Activated T-helper 1 cell treated with anti-CD3 and anti-CD28 coated beads, Interleukin-12 subunit alpha, Interleukin-12 subunit beta, Interleukin-2, Interleukin-4 antibody, amounts not matched to agents 30 ng/mL and 10 ng/mL and 1 ng/mL, durations not matched to agents 14 hours and 24 hours and 36 hours (primary cell): ENCODE data around the gene IL4I1. TPM values are rescaled to one million over a fixed set of nuclear protein-coding genes. Genes with fewer than 3 reads are reported as not detected.
"Not testable (repeated sequence)": the region's sequence is repeated elsewhere in the genome, so short reads cannot be mapped to it uniquely, and the experiment has no call there.

ENCODE experiments used
- DNase-seq: peaks from one replicate; pipeline ENCODE4 v3.0.0; 2021; ENCODE audit warnings: low spot score
- H3K27ac Mint-ChIP-seq: one replicate; pipeline ENCODE4 v1.8.0; 2021; ENCODE audit warnings: mild to moderate bottlenecking, mixed read lengths
- H3K27me3 Mint-ChIP-seq: one replicate; pipeline ENCODE4 v1.8.0; 2022; ENCODE audit warnings: mild to moderate bottlenecking, moderate library complexity, mixed read lengths; ENCODE audit not compliant: insufficient read depth
- H3K36me3 Mint-ChIP-seq: one replicate; pipeline ENCODE4 v1.8.0; 2021; ENCODE audit warnings: low read depth, mixed read lengths
- H3K4me1 Mint-ChIP-seq: one replicate; pipeline ENCODE4 v1.8.0; 2021; ENCODE audit warnings: low read depth, mixed read lengths
- H3K4me3 Mint-ChIP-seq: one replicate; pipeline ENCODE4 v1.8.0; 2021; ENCODE audit warnings: mild to moderate bottlenecking, moderate library complexity, mixed read lengths
- H3K9me3 Mint-ChIP-seq: one replicate; pipeline ENCODE4 v1.8.0; 2021; ENCODE audit warnings: mixed read lengths
- intact Hi-C: fragments of 100-400 bp; cut with micrococcal nuclease; formaldehyde crosslinking; loops from one replicate; pipeline ENCODE4 v1.15.1; 2024
- total RNA-seq: library from RNA; stranded (reverse); gene quantifications from 2 replicates; pipeline ENCODE4 v1.2.3, GENCODE V29; 2022

IL4I1 gene, protein sequence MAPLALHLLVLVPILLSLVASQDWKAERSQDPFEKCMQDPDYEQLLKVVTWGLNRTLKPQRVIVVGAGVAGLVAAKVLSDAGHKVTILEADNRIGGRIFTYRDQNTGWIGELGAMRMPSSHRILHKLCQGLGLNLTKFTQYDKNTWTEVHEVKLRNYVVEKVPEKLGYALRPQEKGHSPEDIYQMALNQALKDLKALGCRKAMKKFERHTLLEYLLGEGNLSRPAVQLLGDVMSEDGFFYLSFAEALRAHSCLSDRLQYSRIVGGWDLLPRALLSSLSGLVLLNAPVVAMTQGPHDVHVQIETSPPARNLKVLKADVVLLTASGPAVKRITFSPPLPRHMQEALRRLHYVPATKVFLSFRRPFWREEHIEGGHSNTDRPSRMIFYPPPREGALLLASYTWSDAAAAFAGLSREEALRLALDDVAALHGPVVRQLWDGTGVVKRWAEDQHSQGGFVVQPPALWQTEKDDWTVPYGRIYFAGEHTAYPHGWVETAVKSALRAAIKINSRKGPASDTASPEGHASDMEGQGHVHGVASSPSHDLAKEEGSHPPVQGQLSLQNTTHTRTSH
- total RNA-seq, result 50.0 and 51.5 TPM in 2 replicates

DNA sequence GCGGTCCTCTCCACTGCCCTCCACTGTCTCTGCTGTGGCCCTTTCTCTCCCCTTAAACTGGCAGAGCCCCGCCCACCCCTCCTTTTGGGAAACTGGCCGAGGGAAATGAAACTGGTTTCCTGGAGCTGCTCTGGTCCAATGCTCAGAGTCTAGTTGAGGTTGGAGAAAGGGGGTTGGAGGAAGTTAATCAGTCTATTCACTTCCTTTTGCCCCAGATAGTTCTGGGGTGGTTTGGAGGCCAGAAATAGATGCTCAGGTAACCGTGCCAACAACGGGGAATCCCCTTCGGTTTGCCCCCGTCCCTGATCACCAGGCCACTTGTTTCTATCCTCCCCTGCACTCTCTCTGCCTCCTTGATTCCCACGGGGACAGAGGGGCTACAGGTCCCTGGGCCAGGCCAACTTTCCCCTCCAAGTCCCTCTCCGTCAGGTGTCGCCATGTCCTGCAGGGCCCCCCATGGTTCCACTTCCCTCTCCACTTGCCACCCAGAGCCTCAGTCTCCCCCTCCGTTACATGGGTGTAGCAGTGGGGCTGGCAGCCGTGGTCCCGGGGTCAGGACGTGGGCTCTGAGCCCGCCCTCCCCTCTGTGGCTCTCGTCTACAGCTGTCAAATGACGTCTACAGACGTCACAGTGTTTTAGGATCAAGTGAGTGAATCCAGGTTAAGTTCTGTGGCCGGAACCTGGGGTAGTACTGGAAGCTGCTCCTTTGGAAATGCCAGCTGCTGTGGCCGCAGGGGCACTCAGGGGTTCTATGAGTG is at the start of gene IL4I1:
IL4I1 (minus strand) TSS at position 25 of the 759 bp plus-strand sequence. CDS start 727 bp downstream, outside the sequence.
- H3K27me3 Mint-ChIP-seq, result peaks cover 1% of the 10 kb centered on the region

DNA sequence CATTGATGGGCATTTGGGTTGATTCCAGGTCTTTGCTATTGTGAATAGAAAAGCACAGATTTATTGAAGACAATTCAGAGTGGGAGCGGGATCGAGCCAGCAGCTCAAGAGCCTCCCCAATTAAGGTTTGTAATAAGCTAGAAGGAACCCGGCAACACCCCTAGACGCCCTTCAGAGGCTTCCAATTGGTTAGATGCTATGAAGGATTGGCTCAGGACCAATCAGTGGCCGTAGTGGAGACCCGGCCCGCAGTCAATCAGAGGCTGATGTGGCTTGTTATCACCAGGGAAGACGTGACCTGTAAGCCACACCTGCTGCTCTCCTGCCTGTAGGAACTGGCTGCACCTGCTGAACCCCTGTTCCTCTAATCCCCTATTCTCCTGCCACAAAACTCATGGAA is 49.7 kb upstream of the IL4I1 start:
- Mint-ChIP-seq H3K27ac (no peak overlapping the region), H3K36me3 (no peaks in the 10 kb centered on the region), H3K27me3 (peaks cover 13% of the 10 kb centered on the region), H3K4me1 (no peaks in the 10 kb centered on the region), H3K9me3 (peaks cover 4% of the 10 kb centered on the region), H3K4me3 (no peak overlapping the region)
- DNase-seq, result no peak
- intact Hi-C loops, result no loop called here

More for the DNA sequence above, at the start of gene IL4I1:
- peak; percentile 54 for DNase-seq
- peaks cover 41% of the 10 kb centered on the region for H3K4me1 Mint-ChIP-seq
- H3K4me3 Mint-ChIP-seq, result peak within 1 kb of the TSS; percentile 83
- no peaks in the 10 kb centered on the region for H3K9me3 Mint-ChIP-seq
- peak within 1 kb of the TSS; percentile 99 for H3K27ac Mint-ChIP-seq
- peaks cover 13% of the 10 kb centered on the region for H3K36me3 Mint-ChIP-seq
- intact Hi-C loops, result loop anchor here (1.0 to 2.0 kb wide), 4 partner anchors 14 to 46 kb away; partner anchors contain the start of genes AKT1S1, ATF5, NUP62 and PTOV1

GRCh38 chr19:49944567-49944966 is 47.9 kb upstream of the IL4I1 start:
- intact Hi-C loops, H3K27ac Mint-ChIP-seq, H3K4me3 Mint-ChIP-seq, H3K4me1 Mint-ChIP-seq, DNase-seq, H3K9me3 Mint-ChIP-seq, H3K36me3 Mint-ChIP-seq: not testable (repeated sequence)
- peaks cover 10% of the 10 kb centered on the region for H3K27me3 Mint-ChIP-seq

GRCh38 chr19:49940482-49940791 is 43.8 kb upstream of the IL4I1 start:
- Mint-ChIP-seq H3K27ac (no peak overlapping the region), H3K4me3 (no peak overlapping the region), H3K27me3 (peaks cover 15% of the 10 kb centered on the region), H3K36me3 (no peaks in the 10 kb centered on the region), H3K9me3 (peaks cover 4% of the 10 kb centered on the region), H3K4me1 (peaks cover 14% of the 10 kb centered on the region)
- DNase-seq, result no peak
- intact Hi-C loops, result no loop called here

GRCh38 chr19:49939721-49940481 is 43.2 kb upstream of the IL4I1 start:
- Mint-ChIP-seq H3K4me1 (peaks cover 14% of the 10 kb centered on the region), H3K27ac (no peak overlapping the region), H3K4me3 (no peak overlapping the region), H3K9me3 (no peaks in the 10 kb centered on the region), H3K36me3 (no peaks in the 10 kb centered on the region), H3K27me3 (peaks cover 15% of the 10 kb centered on the region)
- intact Hi-C loops, result no loop called here
- no peak for DNase-seq

GRCh38 chr19:49938662-49939061 is 42.0 kb upstream of the IL4I1 start:
- H3K4me3 Mint-ChIP-seq, result no peak overlapping the region
- peaks cover 14% of the 10 kb centered on the region for H3K4me1 Mint-ChIP-seq
- no peak overlapping the region for H3K27ac Mint-ChIP-seq
- no peaks in the 10 kb centered on the region for H3K9me3 Mint-ChIP-seq
- peaks cover 2% of the 10 kb centered on the region for H3K36me3 Mint-ChIP-seq
- intact Hi-C loops, result no loop called here
- H3K27me3 Mint-ChIP-seq, result peaks cover 17% of the 10 kb centered on the region
- no peak for DNase-seq

DNA sequence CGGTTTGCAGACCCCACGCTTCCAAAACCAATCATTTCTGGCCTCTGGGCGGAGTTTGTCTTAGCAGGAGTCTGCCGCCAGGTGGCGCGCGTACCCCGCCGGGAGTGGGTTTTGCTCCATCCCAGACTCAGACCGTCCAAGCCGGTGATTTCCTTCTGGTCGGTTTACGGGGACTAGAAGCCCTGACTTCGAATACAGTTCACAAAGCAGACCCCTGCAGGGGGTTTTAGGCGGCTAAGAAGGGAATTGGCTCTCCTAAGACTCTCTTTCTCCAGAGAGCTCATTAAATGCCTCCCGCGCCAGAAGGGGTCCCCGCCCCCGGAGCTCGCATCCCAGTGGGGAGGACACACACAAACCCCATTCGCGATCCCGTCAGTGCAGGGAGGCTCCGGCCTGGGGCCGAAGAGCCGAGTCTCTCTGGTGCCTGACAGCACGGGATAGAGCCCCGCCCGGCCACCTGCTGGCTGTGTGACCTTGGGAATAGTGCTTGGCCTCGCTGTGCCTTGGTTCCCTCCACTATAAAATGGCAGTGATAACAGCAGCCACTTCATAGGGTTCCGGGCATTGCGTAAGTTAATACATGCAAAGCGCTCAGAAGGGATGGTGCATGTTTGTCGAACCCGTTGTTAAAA is 41.2 kb upstream of the IL4I1 start:
- no peak overlapping the region for H3K4me3 Mint-ChIP-seq
- intact Hi-C loops, result loop anchor here (1.0 kb wide), 2 partner anchors 45 to 87 kb away; partner anchors contain the start of gene VRK3
- peaks cover 14% of the 10 kb centered on the region for H3K4me1 Mint-ChIP-seq
- peaks cover 8% of the 10 kb centered on the region for H3K36me3 Mint-ChIP-seq
- H3K27ac Mint-ChIP-seq, result no peak overlapping the region
- peak; percentile 68 for DNase-seq
- H3K27me3 Mint-ChIP-seq, result peaks cover 15% of the 10 kb centered on the region
- no peaks in the 10 kb centered on the region for H3K9me3 Mint-ChIP-seq

DNA sequence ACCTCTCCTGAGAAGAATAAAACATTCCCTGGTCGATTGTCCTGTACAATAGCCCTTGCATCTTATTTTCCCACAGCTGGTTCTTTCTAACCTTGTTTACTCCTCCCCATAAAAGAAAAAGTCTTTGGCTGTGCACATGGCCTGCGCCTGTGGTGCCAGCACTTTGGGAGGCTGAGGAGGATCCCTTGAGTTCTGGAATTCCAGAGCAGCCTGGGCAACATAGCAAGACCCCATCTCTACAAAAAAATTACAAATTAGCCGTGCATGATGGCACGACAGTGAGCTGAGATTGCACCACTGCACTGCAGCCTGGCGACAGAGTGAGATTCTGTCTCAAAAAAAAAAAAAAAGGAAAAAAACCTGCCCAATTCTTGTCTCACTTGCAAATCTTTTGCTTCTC is 39.9 kb upstream of the IL4I1 start:
- Mint-ChIP-seq H3K27ac (no peak overlapping the region), H3K27me3 (peaks cover 10% of the 10 kb centered on the region), H3K4me1 (peaks cover 22% of the 10 kb centered on the region), H3K36me3 (peaks cover 18% of the 10 kb centered on the region), H3K9me3 (peaks cover 4% of the 10 kb centered on the region), H3K4me3 (no peak overlapping the region)
- DNase-seq, result no peak
- intact Hi-C loops, result no loop called here

DNA sequence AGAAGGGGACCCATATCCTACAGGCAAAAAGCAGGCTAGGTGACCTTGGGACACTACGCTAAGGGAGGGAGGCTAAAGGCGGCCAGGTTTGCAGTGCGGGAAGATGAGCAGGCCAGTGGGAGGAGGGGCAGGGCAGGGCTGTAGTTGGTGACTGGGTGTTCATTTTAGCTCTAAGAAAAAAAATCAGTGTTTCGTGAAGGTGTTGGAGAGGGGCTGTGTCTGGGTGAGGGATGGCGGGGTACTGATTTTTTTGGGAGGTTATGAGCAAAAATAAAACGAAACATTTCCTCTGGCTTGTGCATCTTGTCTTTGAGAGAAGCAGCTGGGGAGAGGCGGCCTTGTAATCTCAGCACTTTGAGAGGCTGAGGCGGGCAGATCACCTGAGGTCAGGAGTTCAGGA is 37.0 kb upstream of the IL4I1 start:
- H3K27ac Mint-ChIP-seq, result no peak overlapping the region
- peaks cover 36% of the 10 kb centered on the region for H3K4me1 Mint-ChIP-seq
- intact Hi-C loops, result no loop called here
- H3K36me3 Mint-ChIP-seq, result peaks cover 37% of the 10 kb centered on the region
- no peak for DNase-seq
- H3K27me3 Mint-ChIP-seq, result peaks cover 10% of the 10 kb centered on the region
- H3K9me3 Mint-ChIP-seq, result peaks cover 4% of the 10 kb centered on the region
- H3K4me3 Mint-ChIP-seq, result no peak overlapping the region

DNA sequence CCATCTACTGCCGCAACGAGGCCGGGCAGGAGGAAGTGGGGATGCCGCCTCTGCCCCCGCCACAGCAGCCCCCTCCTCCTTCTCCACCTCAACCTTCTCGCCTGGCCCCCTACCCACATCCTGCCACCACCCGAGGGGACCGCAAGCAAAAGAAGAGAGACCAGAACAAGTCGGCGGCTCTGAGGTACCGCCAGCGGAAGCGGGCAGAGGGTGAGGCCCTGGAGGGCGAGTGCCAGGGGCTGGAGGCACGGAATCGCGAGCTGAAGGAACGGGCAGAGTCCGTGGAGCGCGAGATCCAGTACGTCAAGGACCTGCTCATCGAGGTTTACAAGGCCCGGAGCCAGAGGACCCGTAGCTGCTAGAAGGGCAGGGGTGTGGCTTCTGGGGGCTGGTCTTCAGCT is 36.0 kb upstream of the IL4I1 start:
- peaks cover 10% of the 10 kb centered on the region for H3K27me3 Mint-ChIP-seq
- H3K4me3 Mint-ChIP-seq, result peak overlapping the region; percentile 13
- H3K36me3 Mint-ChIP-seq, result peaks cover 44% of the 10 kb centered on the region
- no peak overlapping the region for H3K27ac Mint-ChIP-seq
- peaks cover 4% of the 10 kb centered on the region for H3K9me3 Mint-ChIP-seq
- H3K4me1 Mint-ChIP-seq, result peaks cover 39% of the 10 kb centered on the region
- peak; percentile 34 for DNase-seq
- intact Hi-C loops, result no loop called here

- Mint-ChIP-seq H3K4me3 (peak overlapping the region; percentile 50), H3K4me1 (peaks cover 42% of the 10 kb centered on the region), H3K9me3 (peaks cover 4% of the 10 kb centered on the region), H3K36me3 (peaks cover 49% of the 10 kb centered on the region), H3K27ac (peak overlapping the region; percentile 38), H3K27me3 (peaks cover 8% of the 10 kb centered on the region)
- intact Hi-C loops, result no loop called here
- no peak for DNase-seq
Measured at GRCh38 chr19:49932041-49932451, 35.4 kb upstream of the IL4I1 start.
